Kasumi-1 (cell line): ENCODE results near the gene STX5.
"Not testable (repeated sequence)": the region's sequence is repeated elsewhere in the genome, so short reads cannot be mapped to it uniquely, and the experiment has no call there.

ENCODE experiments used
- DNase-seq, 2 experiments: peaks; one replicate each; lab custom pipeline; 2025; lab: John Stamatoyannopoulos, UW

Gene STX5

GRCh38 chr11:62786318-62787004, 45.4 kb downstream of the STX5 start:
- peak; percentile 76 to 77 for DNase-seq

DNA sequence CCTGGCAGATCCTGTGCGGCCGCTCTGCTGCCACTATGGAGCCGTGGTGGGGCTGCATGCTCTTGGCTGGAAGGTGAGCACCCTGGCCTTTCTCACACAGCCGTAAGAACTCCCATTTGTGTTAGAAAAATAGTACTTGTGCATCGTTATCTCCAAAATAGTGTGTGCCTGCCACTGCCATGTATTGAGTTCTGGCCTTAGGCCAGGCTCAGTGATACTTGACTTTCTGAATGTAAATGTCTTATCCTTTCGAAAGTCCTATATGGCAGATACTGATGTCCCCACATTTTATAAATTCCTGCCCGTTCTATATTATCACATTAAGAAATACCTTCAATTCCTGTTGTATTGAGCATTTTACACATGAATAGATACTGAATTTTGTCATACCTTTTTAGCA, 49.1 kb downstream of the STX5 start:
- DNase-seq, result no peak

- no peak for DNase-seq
Observed at GRCh38 chr11:62778441-62778840, 53.4 kb downstream of the STX5 start.

GRCh38 chr11:62777389-62777788, 54.5 kb downstream of the STX5 start:
- no peak for DNase-seq

DNA sequence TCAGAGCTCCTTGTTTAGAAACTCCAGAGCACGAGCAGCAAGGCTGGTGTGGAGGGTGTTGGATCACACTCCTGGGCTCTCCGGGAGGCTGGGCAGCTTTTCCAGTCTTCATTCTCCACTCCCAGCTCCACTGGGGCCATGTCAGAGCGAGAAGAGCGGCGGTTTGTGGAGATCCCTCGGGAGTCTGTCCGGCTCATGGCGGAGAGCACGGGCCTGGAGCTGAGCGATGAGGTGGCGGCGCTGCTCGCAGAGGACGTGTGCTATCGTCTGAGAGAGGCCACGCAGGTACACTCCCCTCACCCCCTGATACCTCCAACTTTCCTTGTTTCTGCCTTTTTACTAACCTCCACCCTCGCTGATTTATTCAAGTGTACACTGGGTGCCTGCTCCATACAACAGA, 56.2 kb downstream of the STX5 start:
- DNase-seq, result no peak

DNA sequence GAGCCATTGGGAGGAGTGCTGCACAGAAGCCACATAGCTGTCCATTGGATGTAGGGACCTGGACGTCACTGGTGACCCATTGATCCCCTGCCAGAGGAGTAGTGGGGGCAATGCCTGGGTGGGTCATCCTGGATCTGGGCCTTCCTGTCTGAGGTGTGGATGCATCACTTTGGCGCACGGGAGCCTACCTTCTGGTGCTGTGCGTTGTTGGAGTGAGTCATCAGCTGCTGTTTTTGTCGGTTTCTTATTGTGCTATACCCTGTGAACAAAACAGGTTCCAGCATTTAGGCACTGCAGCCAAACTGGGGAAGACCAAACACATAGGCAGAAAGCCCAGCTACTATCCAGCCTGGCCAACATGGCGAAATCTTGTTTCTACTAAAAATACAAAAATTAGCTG, 57.4 kb downstream of the STX5 start:
- DNase-seq, result no peak

DNA sequence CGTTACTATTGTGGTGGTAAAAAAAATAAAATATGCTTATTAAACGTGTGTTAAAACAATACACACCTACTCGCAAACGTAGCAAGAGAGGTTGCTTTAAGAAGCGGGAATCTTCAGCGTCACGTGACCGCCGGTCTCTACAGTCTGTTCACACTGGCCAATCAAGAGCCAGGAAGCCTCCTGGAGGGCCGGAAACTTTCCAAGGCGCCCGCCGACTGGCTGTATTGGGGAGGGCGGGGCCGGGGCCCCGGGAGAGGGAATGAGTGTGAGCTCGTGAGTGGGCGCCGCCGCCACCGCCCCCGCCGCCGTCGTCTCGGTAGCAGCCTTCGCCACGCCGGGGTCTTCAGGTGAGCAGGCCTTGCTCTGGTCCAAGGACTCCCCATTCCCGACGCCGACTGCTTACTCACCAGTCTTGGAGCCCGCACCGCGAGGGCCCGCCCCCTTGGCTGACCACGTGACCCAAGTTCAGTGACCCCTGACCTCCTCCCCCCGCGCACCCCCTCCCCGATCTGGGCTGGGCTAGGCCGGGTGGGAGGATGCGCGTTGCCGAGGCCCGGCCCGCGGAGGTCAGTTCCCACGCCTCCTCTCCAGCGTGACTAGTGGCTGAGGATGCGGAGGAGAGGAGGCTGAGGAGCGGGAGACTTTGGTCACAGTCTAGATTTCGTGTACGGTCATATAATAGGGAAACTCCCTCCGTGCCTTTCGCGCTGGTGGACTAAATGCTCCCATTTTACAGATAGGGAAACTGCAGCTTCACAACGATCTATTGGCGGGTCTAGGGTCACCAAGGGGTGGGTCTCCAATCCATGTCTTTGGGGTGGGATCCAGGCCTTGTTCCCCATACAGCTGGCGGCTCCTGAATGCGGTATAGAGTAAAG, 60.5 kb downstream of the STX5 start, which contains the start of gene TAF6L:
TAF6L (plus strand) TSS at position 253 of the 878 bp plus-strand sequence. CDS start 4,388 bp downstream, outside the sequence.
- DNase-seq, result peak; percentile 94 to 97

DNA sequence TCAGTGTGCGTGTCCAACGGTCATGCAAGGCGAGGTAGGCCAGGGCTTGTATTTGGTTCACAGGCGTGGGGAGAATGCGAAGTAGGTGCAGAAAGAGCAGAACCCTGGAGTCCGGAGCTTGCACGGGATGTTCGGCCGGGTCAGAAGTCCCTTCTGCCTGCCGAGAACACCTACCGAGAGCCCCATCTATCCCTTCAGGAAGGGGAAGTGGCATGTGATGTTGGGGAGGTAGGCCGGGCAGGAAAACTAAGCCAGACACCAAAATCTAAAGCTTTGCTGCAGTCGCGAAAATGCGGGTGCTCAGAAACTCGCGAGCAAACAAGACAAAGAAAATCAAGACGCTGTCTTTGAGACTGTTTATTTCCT, 61.1 kb downstream of the STX5 start:
- peak; percentile 75 to 76 for DNase-seq

DNA sequence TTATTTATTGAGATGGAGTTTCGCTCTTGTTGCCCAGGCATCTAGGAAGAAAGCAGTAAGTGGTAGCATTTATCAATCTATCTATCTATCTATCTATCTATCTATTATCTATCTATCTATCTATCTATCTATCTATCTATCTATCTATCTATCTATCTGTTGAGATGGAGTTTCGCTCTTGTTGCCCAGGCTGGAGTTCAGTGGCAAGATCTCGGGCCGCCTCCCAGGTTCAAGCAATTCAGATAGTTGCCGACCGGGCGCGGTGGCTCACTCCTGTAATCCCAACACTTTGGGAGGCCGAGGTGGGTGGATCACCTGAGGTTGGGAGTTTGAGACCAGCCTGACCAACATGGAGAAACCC, 71.0 kb downstream of the STX5 start:
- DNase-seq, result not testable (repeated sequence)

- no peak for DNase-seq
Observed at GRCh38 chr11:62757846-62758788, 73.7 kb downstream of the STX5 start.
